WI38 (cell line): Measurements from ENCODE around the gene HAPLN1.
A peak's percentile ranks its signal among the peaks of the same experiment; 100 is the strongest.

ENCODE experiments used
- H3K4me3 ChIP-seq: 2 replicates; pipeline ENCODE4 v1.5.1; 2011; ENCODE audit warnings: low read depth, mild to moderate bottlenecking, control low read depth, low read length
- TF ChIP-seq, protein P1 (sequence below): IDR thresholded peaks from 2 replicates; pipeline ENCODE4 v1.5.1; 2012; ENCODE audit warnings: low read depth, mild to moderate bottlenecking, control low read depth, low read length

Gene HAPLN1

DNA sequence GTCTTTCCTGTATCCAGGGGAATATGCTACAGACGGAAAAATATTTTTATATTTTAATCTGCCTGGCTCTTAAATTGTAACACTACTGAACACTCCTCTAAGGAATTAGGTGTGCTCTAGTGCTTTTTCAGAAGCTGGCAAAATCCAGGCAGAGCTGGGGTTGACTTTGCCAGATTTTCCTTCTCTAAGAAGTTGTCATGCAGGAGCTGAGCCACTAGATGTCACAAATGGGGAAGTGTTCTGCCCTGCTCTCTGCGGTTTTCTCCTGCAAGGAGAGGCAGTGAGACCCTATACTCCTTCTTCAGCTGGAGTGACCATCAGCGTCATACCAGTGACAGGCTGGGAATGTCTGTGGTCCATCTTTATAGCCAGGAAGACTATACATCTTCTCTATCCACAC lies 112.5 kb downstream of the HAPLN1 start:
- TF ChIP-seq, protein P1, sequence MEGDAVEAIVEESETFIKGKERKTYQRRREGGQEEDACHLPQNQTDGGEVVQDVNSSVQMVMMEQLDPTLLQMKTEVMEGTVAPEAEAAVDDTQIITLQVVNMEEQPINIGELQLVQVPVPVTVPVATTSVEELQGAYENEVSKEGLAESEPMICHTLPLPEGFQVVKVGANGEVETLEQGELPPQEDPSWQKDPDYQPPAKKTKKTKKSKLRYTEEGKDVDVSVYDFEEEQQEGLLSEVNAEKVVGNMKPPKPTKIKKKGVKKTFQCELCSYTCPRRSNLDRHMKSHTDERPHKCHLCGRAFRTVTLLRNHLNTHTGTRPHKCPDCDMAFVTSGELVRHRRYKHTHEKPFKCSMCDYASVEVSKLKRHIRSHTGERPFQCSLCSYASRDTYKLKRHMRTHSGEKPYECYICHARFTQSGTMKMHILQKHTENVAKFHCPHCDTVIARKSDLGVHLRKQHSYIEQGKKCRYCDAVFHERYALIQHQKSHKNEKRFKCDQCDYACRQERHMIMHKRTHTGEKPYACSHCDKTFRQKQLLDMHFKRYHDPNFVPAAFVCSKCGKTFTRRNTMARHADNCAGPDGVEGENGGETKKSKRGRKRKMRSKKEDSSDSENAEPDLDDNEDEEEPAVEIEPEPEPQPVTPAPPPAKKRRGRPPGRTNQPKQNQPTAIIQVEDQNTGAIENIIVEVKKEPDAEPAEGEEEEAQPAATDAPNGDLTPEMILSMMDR: peak; percentile 58
- H3K4me3 ChIP-seq: no peak overlapping the region

DNA sequence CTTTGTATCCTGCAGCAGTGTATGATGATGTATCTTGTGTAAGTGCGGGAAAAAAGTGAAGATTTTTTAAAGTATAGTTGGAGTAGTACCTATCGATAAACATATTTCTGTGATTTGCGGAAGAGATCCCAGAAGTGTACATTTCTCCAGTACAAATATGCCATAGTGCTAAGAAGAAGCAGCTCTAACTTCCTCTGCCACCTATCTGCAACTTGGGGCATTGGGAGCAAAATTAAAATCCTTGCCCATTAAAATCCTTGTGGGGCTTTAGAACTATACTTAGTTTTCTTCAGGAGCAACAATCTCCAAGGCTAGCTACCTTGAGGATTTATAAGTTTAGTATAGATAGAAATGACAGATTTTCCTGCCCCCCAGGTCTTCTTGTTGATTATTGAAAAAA lies 125.4 kb downstream of the HAPLN1 start:
- TF ChIP-seq, protein P1: no peak
- no peak overlapping the region for H3K4me3 ChIP-seq

DNA sequence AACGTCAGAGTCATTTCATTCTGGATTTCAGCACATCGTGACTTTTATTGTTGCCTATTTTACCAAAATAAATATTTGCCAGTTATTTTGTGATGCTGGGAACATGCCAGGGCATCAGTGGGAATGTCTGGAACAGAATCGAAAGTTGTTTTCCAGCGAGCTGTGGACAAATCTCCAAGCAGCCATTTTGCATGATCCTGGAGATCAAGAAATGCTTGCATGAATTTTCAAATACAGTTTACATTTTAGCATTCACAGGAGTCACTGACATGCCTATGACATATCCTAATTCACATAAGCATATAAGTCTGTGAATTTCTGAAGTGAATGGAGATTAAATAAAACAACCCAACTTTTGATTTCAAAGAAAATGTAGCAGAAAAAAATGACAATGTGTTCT lies 129.7 kb downstream of the HAPLN1 start:
- H3K4me3 ChIP-seq: no peak overlapping the region
- TF ChIP-seq, protein P1: no peak

DNA sequence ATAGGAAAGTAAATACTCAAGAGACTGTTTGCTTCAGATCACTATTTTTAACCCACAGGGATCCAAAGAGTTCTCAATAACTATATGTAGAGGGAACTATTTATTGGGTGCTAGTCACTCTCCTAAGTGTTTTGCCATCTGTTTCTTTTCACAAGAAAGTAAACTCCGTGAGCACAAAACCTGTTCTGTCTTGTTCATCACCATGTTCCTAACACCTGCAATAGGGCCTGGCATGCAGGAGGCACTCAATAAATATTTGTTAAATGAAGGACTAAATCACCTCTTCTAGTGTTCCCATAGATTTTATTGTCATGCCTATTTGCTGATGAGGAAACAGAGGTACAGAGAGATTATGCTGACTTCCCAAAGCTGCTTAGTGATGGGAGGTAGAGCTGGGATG lies 130.9 kb downstream of the HAPLN1 start:
- TF ChIP-seq, protein P1: no peak

More for the DNA sequence above, 130.9 kb downstream of the HAPLN1 start:
- H3K4me3 ChIP-seq: no peak overlapping the region
